Sciatic nerve (tissue), 2 donors: ENCODE data around the gene GPR68. TPM values are rescaled to one million over a fixed set of nuclear protein-coding genes. Genes with fewer than 3 reads are reported as not detected.
A peak's percentile ranks its signal among the peaks of the same experiment; 100 is the strongest.
"Not testable (repeated sequence)": the region's sequence is repeated elsewhere in the genome, so short reads cannot be mapped to it uniquely, and the experiment has no call there.

ENCODE experiments used
- ATAC-seq: fragments of 200-7000 bp; cut with Tn5 transposase; one replicate; pipeline ENCODE4 v1.9.1; 2020; ENCODE audit warnings: mild to moderate bottlenecking, moderate library complexity
- DNase-seq: peaks from one replicate; pipeline ENCODE4 v3.0.0-alpha.2; 2020; ENCODE audit warnings: low spot score
- intact Hi-C: fragments of 100-400 bp; cut with DNase I; formaldehyde crosslinking; loops from one replicate; pipeline ENCODE4 v1.14.2; 2022
- total RNA-seq: library from RNA; stranded (reverse); fragmentation: NEBNext Ultra II Directional; extraction: Animal tissue kit (Norgen Biotek cat#: 25700); gene quantifications from one replicate; pipeline ENCODE4 v1.2.1, GENCODE V29; 2021
- donor health status: DM: no; HTN: no; CAD: no.
- donor health status: DM: no; HTN: no; CAD: no.

Gene GPR68
- total RNA-seq, 1 donor from 2014 or later, result 1.6 TPM

- intact Hi-C loops, result no loop called here
- ATAC-seq (no peak), DNase-seq (no peak)
Observed at GRCh38 chr14:91215381-91215780, 29.1 kb downstream of the GPR68 start.

- intact Hi-C loops, result no loop called here
- DNase-seq, result no peak
- no peak for ATAC-seq
Observed at GRCh38 chr14:91214306-91214705, 30.2 kb downstream of the GPR68 start.

- DNase-seq (no peak), ATAC-seq (no peak)
- intact Hi-C loops, result no loop called here
Observed at GRCh38 chr14:91211017-91211416, 33.5 kb downstream of the GPR68 start.

GRCh38 chr14:91207008-91207407 is 37.5 kb downstream of the GPR68 start:
- no peak for ATAC-seq
- intact Hi-C loops, result no loop called here
- no peak for DNase-seq

- ATAC-seq, result no peak
- DNase-seq, result no peak
- intact Hi-C loops, result no loop called here
Observed at GRCh38 chr14:91205459-91205858, 39.0 kb downstream of the GPR68 start.

- DNase-seq (no peak), ATAC-seq (peak; percentile 13)
- intact Hi-C loops, result no loop called here
Observed at GRCh38 chr14:91204657-91205056, 39.8 kb downstream of the GPR68 start.

- intact Hi-C loops, result no loop called here
- DNase-seq, result no peak
- no peak for ATAC-seq
Observed at GRCh38 chr14:91202234-91202974, 42.1 kb downstream of the GPR68 start.

GRCh38 chr14:91200802-91201201 is 43.7 kb downstream of the GPR68 start:
- DNase-seq, ATAC-seq, intact Hi-C loops: not testable (repeated sequence)

GRCh38 chr14:91197631-91198030 is 46.9 kb downstream of the GPR68 start:
- intact Hi-C loops, result no loop called here
- ATAC-seq (no peak), DNase-seq (no peak)

- intact Hi-C loops, result no loop called here
- DNase-seq (no peak), ATAC-seq (no peak)
Observed at GRCh38 chr14:91195881-91196280, 48.6 kb downstream of the GPR68 start.

GRCh38 chr14:91193069-91193468 is 51.4 kb downstream of the GPR68 start:
- DNase-seq (no peak), ATAC-seq (no peak)
- intact Hi-C loops, result no loop called here

GRCh38 chr14:91190853-91191252 is 53.7 kb downstream of the GPR68 start:
- intact Hi-C loops, result no loop called here
- DNase-seq, result no peak
- ATAC-seq, result no peak

GRCh38 chr14:91187271-91187670 is 57.2 kb downstream of the GPR68 start:
- intact Hi-C loops, result no loop called here
- ATAC-seq (no peak), DNase-seq (no peak)

GRCh38 chr14:91186515-91187066 is 57.9 kb downstream of the GPR68 start:
- intact Hi-C loops, result no loop called here
- ATAC-seq (no peak), DNase-seq (no peak)

GRCh38 chr14:91185721-91186120 is 58.8 kb downstream of the GPR68 start:
- intact Hi-C loops, result no loop called here
- DNase-seq, result no peak
- no peak for ATAC-seq

- DNase-seq (no peak), ATAC-seq (no peak)
- intact Hi-C loops, result no loop called here
Observed at GRCh38 chr14:91184559-91184958, 59.9 kb downstream of the GPR68 start.

GRCh38 chr14:91182753-91183152 is 61.8 kb downstream of the GPR68 start:
- not testable (repeated sequence) for DNase-seq

More at GRCh38 chr14:91182753-91183152, 61.8 kb downstream of the GPR68 start:
- ATAC-seq, intact Hi-C loops: not testable (repeated sequence)
